ENCODE results near the gene ADAMTS15. TPM values are rescaled to one million over a fixed set of nuclear protein-coding genes. Genes with fewer than 3 reads are reported as not detected.

The ADAMTS15 gene
- total RNA-seq, 1 donor from 2014 or later: 2.4 TPM

Other genes starting within 250 kb of the ADAMTS15 start
- 165 TPM for gene ZBTB44, start 133.7 kb upstream of the ADAMTS15 start, total RNA-seq
- 2.4 TPM for gene ADAMTS8, start 20.0 kb upstream of the ADAMTS15 start, total RNA-seq